BJ (cell line): Measurements from ENCODE around the gene METTL25. TPM values are rescaled to one million over a fixed set of nuclear protein-coding genes. Genes with fewer than 3 reads are reported as not detected.

ENCODE experiments used
- polyA plus RNA-seq: library from polyadenylated mRNA; depleted of rRNA; stranded (reverse); fragments of >200 nt; gene quantifications from 2 replicates; pipeline ENCODE4 v1.2.3, GENCODE V29; 2011; rRNA removed

The METTL25 gene
- polyA plus RNA-seq, 1 experiment = 2.3 TPM

Other genes with a start within 250 kb of the METTL25 start
- 6.6 and 17.4 TPM in 2 replicates for gene CCDC59, start 142 bp upstream of the METTL25 start, polyA plus RNA-seq